Measurements from ENCODE around the gene RELCH. TPM values are rescaled to one million over a fixed set of nuclear protein-coding genes. Genes with fewer than 3 reads are reported as not detected.
"Not testable (repeated sequence)": the region's sequence is repeated elsewhere in the genome, so short reads cannot be mapped to it uniquely, and the experiment has no call there.

Gene RELCH
- total RNA-seq, 4 donors from 2014 or later: 37.0 to 117 (median 68.7) TPM

- Histone ChIP-seq H3K27ac (no peak overlapping the region), H3K9me3 (no peaks in the 10 kb centered on the region), H3K27me3 (no peaks in the 10 kb centered on the region), H3K4me1 (peaks cover 0 to 22% (median 11%) of the 10 kb centered on the region in 4 donors), H3K36me3 (peaks cover 0 to 8% (median 0%) of the 10 kb centered on the region in 4 donors), H3K4me3 (no peak overlapping the region)
- intact Hi-C loops (cut with DNase I; ENCODE audit: low total_unique reads): no loop called here
- in situ Hi-C loops (cut with MboI; ENCODE audit: low pct_ligation_motif_present in 1 of 4, low pct_unique_long_range_greater_than_20kb in 1 of 4, low sequenced_read_pairs in 3 of 4): no loop called here
- DNase-seq: no peak
- WGBS, 2 donors (ENCODE audit: low coverage in 1 of 2): 75 to 79% methylated on average over 2 to 5 of the region's 5 CpGs
- no peak for TF ChIP-seq POLR2A (IDR thresholded peaks at IDR 0.05)
- TF ChIP-seq POLR2AphosphoS5 (IDR thresholded peaks at IDR 0.05): no peak
- no peak for TF ChIP-seq EP300 (IDR thresholded peaks at IDR 0.05; ENCODE audit: low read depth)
- TF ChIP-seq, protein P1, sequence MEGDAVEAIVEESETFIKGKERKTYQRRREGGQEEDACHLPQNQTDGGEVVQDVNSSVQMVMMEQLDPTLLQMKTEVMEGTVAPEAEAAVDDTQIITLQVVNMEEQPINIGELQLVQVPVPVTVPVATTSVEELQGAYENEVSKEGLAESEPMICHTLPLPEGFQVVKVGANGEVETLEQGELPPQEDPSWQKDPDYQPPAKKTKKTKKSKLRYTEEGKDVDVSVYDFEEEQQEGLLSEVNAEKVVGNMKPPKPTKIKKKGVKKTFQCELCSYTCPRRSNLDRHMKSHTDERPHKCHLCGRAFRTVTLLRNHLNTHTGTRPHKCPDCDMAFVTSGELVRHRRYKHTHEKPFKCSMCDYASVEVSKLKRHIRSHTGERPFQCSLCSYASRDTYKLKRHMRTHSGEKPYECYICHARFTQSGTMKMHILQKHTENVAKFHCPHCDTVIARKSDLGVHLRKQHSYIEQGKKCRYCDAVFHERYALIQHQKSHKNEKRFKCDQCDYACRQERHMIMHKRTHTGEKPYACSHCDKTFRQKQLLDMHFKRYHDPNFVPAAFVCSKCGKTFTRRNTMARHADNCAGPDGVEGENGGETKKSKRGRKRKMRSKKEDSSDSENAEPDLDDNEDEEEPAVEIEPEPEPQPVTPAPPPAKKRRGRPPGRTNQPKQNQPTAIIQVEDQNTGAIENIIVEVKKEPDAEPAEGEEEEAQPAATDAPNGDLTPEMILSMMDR (IDR thresholded peaks at IDR 0.05): no peak
Measured at GRCh38 chr18:62164855-62165487, 22.1 kb upstream of the RELCH start.

DNA sequence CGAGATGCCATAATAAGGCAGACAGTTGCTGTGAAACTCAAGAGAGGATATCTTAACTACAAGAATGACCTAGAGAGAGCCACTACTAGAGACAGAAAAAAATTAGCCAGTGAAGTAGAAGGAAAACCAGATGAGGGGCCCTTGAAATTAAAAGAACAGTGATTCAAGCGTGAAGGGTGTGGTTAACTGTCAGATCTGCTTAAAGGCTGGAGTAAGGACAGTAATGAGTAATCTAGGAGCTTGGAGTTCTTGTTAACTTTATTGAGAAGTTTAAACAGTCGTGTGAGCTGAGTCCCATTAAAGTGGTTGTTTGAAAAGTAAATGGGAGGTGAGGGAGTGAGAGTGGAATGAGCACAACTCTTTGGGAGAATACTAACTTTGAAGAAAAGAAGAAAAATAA, 21.5 kb upstream of the RELCH start:
- TF ChIP-seq, protein P1 (IDR thresholded peaks at IDR 0.05): no peak
- no peak for TF ChIP-seq POLR2AphosphoS5 (IDR thresholded peaks at IDR 0.05)
- TF ChIP-seq EP300 (IDR thresholded peaks at IDR 0.05; ENCODE audit: low read depth): no peak
- TF ChIP-seq POLR2A (IDR thresholded peaks at IDR 0.05): no peak
- Histone ChIP-seq H3K4me1 (peaks cover 0 to 22% (median 11%) of the 10 kb centered on the region in 4 donors), H3K27me3 (no peaks in the 10 kb centered on the region), H3K27ac (no peak overlapping the region), H3K36me3 (peaks cover 0 to 5% (median 0%) of the 10 kb centered on the region in 4 donors), H3K9me3 (no peaks in the 10 kb centered on the region), H3K4me3 (no peak overlapping the region)
- no peak for DNase-seq
- in situ Hi-C loops (cut with MboI; ENCODE audit: low pct_ligation_motif_present in 1 of 4, low pct_unique_long_range_greater_than_20kb in 1 of 4, low sequenced_read_pairs in 3 of 4): no loop called here
- intact Hi-C loops (cut with DNase I; ENCODE audit: low total_unique reads): no loop called here
- 65 to 68% methylated on average over 3 of the region's 3 CpGs for WGBS, 2 donors (ENCODE audit: low coverage in 1 of 2)

GRCh38 chr18:62166524-62166923, 20.5 kb upstream of the RELCH start:
- DNase-seq; in situ Hi-C loops (cut with MboI; ENCODE audit: low pct_ligation_motif_present in 1 of 4, low pct_unique_long_range_greater_than_20kb in 1 of 4, low sequenced_read_pairs in 3 of 4); intact Hi-C loops (cut with DNase I; ENCODE audit: low total_unique reads); H3K4me3 ChIP-seq; H3K27me3 ChIP-seq; H3K36me3 ChIP-seq; H3K27ac ChIP-seq; H3K9me3 ChIP-seq: not testable (repeated sequence)
- WGBS, 2 donors (ENCODE audit: low coverage in 1 of 2): 89 to 96% methylated on average over 1 of the region's 1 CpG
- peaks cover 0 to 22% (median 11%) of the 10 kb centered on the region in 4 donors for H3K4me1 ChIP-seq

- DNase-seq: no peak
- no peaks in the 10 kb centered on the region for H3K9me3 ChIP-seq
- H3K27ac ChIP-seq: no peak overlapping the region
- no peaks in the 10 kb centered on the region for H3K27me3 ChIP-seq
- WGBS, 2 donors (ENCODE audit: low coverage in 1 of 2): 95 to 100% methylated on average over 1 of the region's 1 CpG
- intact Hi-C loops (cut with DNase I; ENCODE audit: low total_unique reads): no loop called here
- H3K36me3 ChIP-seq: no peaks in the 10 kb centered on the region
- no peak overlapping the region for H3K4me3 ChIP-seq
- H3K4me1 ChIP-seq: peaks cover 0 to 17% (median 8%) of the 10 kb centered on the region in 4 donors
- no peak for TF ChIP-seq POLR2A (IDR thresholded peaks at IDR 0.05)
- TF ChIP-seq EP300 (IDR thresholded peaks at IDR 0.05; ENCODE audit: low read depth): no peak
- TF ChIP-seq POLR2AphosphoS5 (IDR thresholded peaks at IDR 0.05): no peak
- TF ChIP-seq, protein P1 (IDR thresholded peaks at IDR 0.05): no peak
- in situ Hi-C loops (cut with MboI; ENCODE audit: low pct_ligation_motif_present in 1 of 4, low pct_unique_long_range_greater_than_20kb in 1 of 4, low sequenced_read_pairs in 3 of 4): no loop called here
Measured at GRCh38 chr18:62170857-62171256, 16.2 kb upstream of the RELCH start.

GRCh38 chr18:62172298-62172697, 14.8 kb upstream of the RELCH start:
- H3K27me3 ChIP-seq: no peaks in the 10 kb centered on the region
- H3K27ac ChIP-seq: no peak overlapping the region
- DNase-seq: no peak
- H3K36me3 ChIP-seq: no peaks in the 10 kb centered on the region
- in situ Hi-C loops (cut with MboI; ENCODE audit: low pct_ligation_motif_present in 1 of 4, low pct_unique_long_range_greater_than_20kb in 1 of 4, low sequenced_read_pairs in 3 of 4) (no loop called here), intact Hi-C loops (cut with DNase I; ENCODE audit: low total_unique reads) (no loop called here)
- no peaks in the 10 kb centered on the region for H3K9me3 ChIP-seq
- TF ChIP-seq, protein P1 (IDR thresholded peaks at IDR 0.05): no peak
- TF ChIP-seq POLR2A (IDR thresholded peaks at IDR 0.05) (no peak), POLR2AphosphoS5 (IDR thresholded peaks at IDR 0.05) (no peak), EP300 (IDR thresholded peaks at IDR 0.05; ENCODE audit: low read depth) (no peak)
- H3K4me1 ChIP-seq: peaks cover 0 to 20% (median 8%) of the 10 kb centered on the region in 4 donors
- H3K4me3 ChIP-seq: no peak overlapping the region
